HCT116 (cell line): ENCODE data around the gene SLC26A3.

ENCODE experiments used
- ATF3 ChIP-seq: IDR thresholded peaks from 2 replicates; pipeline ENCODE4 v1.6.1; 2012
- EGR1 ChIP-seq: IDR thresholded peaks from 2 replicates; pipeline ENCODE4 v1.6.1; 2012; ENCODE audit warnings: low read depth
- EZH2 ChIP-seq: fragments of 200-600 bp; sonication (generic); IDR thresholded peaks from 2 replicates; pipeline ENCODE4 v1.6.1; 2017; ENCODE audit warnings: antibody characterized with exemption, mixed run types
- FOSL1 ChIP-seq: IDR thresholded peaks from 2 replicates; pipeline ENCODE4 v1.6.1; 2012; ENCODE audit warnings: low read depth
- POLR2A ChIP-seq: IDR thresholded peaks from 2 replicates; pipeline ENCODE4 v1.7.0; 2011; ENCODE audit warnings: borderline replicate concordance; ENCODE audit not compliant: insufficient read depth, insufficient read length; ENCODE audit errors: extremely low read depth
- POLR2AphosphoS5 ChIP-seq: IDR thresholded peaks from 2 replicates; pipeline ENCODE4 v1.6.1; 2011; ENCODE audit warnings: mild to moderate bottlenecking, low read depth, low read length, moderate library complexity
- REST ChIP-seq: IDR thresholded peaks from 2 replicates; pipeline ENCODE4 v1.6.1; 2012; ENCODE audit warnings: low read depth
- YY1 ChIP-seq: IDR thresholded peaks from 2 replicates; pipeline ENCODE4 v1.6.1; 2011; ENCODE audit warnings: low read length, low read depth, moderate library complexity, mild to moderate bottlenecking; ENCODE audit not compliant: insufficient replicate concordance; ENCODE audit errors: extremely low read depth
- TF ChIP-seq, protein P1 (sequence below), 3 experiments: fragments of 200-600 bp in 1 of 3; sonication (generic) in 1 of 3; IDR thresholded peaks in 2 of 3; conservative IDR thresholded peaks in 1 of 3; 2 replicates each; pipeline ENCODE4 v1.5.1; 2012 to 2017; ENCODE audit warnings: low read depth in 2 of 3, low read length in 2 of 3, antibody characterized with exemption in 1 of 3, borderline replicate concordance in 1 of 3, control low read depth in 1 of 3, mild to moderate bottlenecking in 1 of 3, mixed read lengths in 1 of 3, mixed run types in 1 of 3, moderate library complexity in 1 of 3; ENCODE audit not compliant: insufficient read depth in 1 of 3
- TF ChIP-seq, protein P2 (sequence below): IDR thresholded peaks from 2 replicates; pipeline ENCODE4 v1.6.1; 2012

DNA sequence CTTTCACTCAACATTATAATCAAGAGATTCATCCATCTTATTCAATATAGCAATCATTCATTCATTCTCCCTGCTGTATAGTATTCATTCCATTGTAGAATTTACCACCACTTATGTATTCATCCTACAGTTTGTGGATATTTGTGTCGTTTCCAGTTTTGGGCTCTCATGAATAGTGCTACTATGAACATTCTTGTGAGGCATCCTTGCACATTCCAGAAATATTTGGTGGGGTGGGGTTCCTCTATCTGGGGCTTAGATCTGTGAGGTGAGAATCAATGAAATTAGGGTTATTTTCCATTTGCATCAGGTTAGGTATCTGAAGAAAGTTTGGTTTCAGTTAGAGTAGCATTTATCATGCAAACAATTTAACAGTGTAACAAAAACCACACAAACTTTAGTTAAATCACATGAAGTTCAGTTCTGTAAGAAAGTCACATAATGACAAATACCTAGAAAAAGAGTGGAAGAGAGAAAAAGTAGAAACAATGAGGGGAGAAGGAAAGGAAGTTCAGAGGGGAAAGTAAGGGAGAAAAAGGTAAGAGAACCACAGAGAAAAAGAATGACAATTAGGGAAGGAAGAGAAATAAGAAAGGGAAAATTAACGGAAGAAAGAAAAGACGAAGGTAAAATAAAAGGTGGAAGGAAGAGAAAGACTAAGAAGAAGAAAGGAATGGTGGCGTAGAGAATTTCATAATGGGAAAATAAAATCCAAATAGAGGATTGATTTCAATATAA lies 84.4 kb downstream of the SLC26A3 start:
- TF ChIP-seq POLR2A (no peak), EZH2 (no peak), REST (no peak), ATF3 (no peak), POLR2AphosphoS5 (no peak), FOSL1 (no peak), YY1 (no peak), EGR1 (no peak)
- TF ChIP-seq, protein P1, sequence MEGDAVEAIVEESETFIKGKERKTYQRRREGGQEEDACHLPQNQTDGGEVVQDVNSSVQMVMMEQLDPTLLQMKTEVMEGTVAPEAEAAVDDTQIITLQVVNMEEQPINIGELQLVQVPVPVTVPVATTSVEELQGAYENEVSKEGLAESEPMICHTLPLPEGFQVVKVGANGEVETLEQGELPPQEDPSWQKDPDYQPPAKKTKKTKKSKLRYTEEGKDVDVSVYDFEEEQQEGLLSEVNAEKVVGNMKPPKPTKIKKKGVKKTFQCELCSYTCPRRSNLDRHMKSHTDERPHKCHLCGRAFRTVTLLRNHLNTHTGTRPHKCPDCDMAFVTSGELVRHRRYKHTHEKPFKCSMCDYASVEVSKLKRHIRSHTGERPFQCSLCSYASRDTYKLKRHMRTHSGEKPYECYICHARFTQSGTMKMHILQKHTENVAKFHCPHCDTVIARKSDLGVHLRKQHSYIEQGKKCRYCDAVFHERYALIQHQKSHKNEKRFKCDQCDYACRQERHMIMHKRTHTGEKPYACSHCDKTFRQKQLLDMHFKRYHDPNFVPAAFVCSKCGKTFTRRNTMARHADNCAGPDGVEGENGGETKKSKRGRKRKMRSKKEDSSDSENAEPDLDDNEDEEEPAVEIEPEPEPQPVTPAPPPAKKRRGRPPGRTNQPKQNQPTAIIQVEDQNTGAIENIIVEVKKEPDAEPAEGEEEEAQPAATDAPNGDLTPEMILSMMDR (IDR thresholded peaks at IDR 0.05 in 2 of 3, conservative IDR thresholded peaks at IDR 0.05 in 1 of 3; ENCODE audit: borderline replicate concordance in 1 of 3, insufficient read depth in 1 of 3, low read depth in 2 of 3, low read length in 2 of 3): no peak
- TF ChIP-seq, protein P2, sequence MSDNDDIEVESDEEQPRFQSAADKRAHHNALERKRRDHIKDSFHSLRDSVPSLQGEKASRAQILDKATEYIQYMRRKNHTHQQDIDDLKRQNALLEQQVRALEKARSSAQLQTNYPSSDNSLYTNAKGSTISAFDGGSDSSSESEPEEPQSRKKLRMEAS: no peak
